WTC11 (cell line): Measurements from ENCODE around the gene RNASET2. TPM values are rescaled to one million over a fixed set of nuclear protein-coding genes. Genes with fewer than 3 reads are reported as not detected.

Source experiments
- ATAC-seq: fragments of 200-7000 bp; cut with Tn5 transposase; 2 replicates; pipeline ENCODE4 v1.10.0; 2021; ENCODE audit warnings: mild to moderate bottlenecking, moderate library complexity
- CTCF ChIA-PET: fragments of 300-600 bp; sonication (Branson Sonifier 250); formaldehyde crosslinking; loops from one replicate; lab custom pipeline; 2021; ENCODE audit warnings: antibody characterized with exemption; lab: Charles Lee
- POLR2A ChIA-PET: fragments of 350-600 bp; sonication (Branson Sonifier 250); formaldehyde crosslinking; loops from one replicate; lab custom pipeline; 2021; ENCODE audit warnings: antibody characterized with exemption; lab: Charles Lee
- DNase-seq: peaks from one replicate; pipeline ENCODE4 v3.0.0; 2021; ENCODE audit warnings: low spot score
- H3K27ac Mint-ChIP-seq: 2 replicates; pipeline ENCODE4 v1.8.0; 2021; ENCODE audit warnings: mixed read lengths
- H3K27me3 Mint-ChIP-seq: 2 replicates; pipeline ENCODE4 v1.8.0; 2021; ENCODE audit warnings: low read depth, mild to moderate bottlenecking, moderate library complexity, mixed read lengths
- H3K36me3 Mint-ChIP-seq: 2 replicates; pipeline ENCODE4 v1.8.0; 2021; ENCODE audit warnings: mixed read lengths
- H3K4me1 Mint-ChIP-seq: 2 replicates; pipeline ENCODE4 v1.8.0; 2022; ENCODE audit warnings: mixed read lengths
- H3K4me3 Mint-ChIP-seq: 2 replicates; pipeline ENCODE4 v1.8.0; 2021; ENCODE audit warnings: mild to moderate bottlenecking, moderate library complexity, mixed read lengths
- H3K9me3 Mint-ChIP-seq: 2 replicates; pipeline ENCODE4 v1.8.0; 2021; ENCODE audit warnings: mixed read lengths
- CREM ChIP-seq: sonication (generic); formaldehyde crosslinking; IDR thresholded peaks from 2 replicates; pipeline ENCODE4 v1.8.1; 2022; ENCODE audit warnings: mild to moderate bottlenecking, missing genetic modification reagents, moderate library complexity
- KAT7 ChIP-seq: sonication (generic); formaldehyde crosslinking; IDR thresholded peaks from 2 replicates; pipeline ENCODE4 v1.8.1; 2023; ENCODE audit warnings: missing genetic modification reagents, mild to moderate bottlenecking, borderline replicate concordance
- NFE2L1 ChIP-seq: sonication (generic); formaldehyde crosslinking; IDR thresholded peaks from 2 replicates; pipeline ENCODE4 v1.8.1; 2023; ENCODE audit warnings: missing genetic modification reagents
- ZNF219 ChIP-seq: sonication (generic); formaldehyde crosslinking; IDR thresholded peaks from 2 replicates; pipeline ENCODE4 v1.8.0; 2023; ENCODE audit warnings: missing genetic modification reagents, mild to moderate bottlenecking, borderline replicate concordance
- total RNA-seq: library from RNA; stranded (reverse); gene quantifications from 3 replicates; pipeline ENCODE4 v1.2.3, GENCODE V29; 2021
- TF ChIP-seq, protein P1 (sequence below): fragments of 250-450 bp; sonication (Bioruptor Pico); conservative IDR thresholded peaks from 2 replicates; pipeline ENCODE4 v1.9.0; 2021; ENCODE audit warnings: mild to moderate bottlenecking
- TF ChIP-seq, protein P2 (sequence below): sonication (generic); formaldehyde crosslinking; conservative IDR thresholded peaks from 2 replicates; pipeline ENCODE4 v1.8.1; 2023; ENCODE audit warnings: mild to moderate bottlenecking, low read depth, missing genetic modification reagents, moderate library complexity
- TF ChIP-seq, protein P3 (sequence below): sonication (generic); formaldehyde crosslinking; IDR thresholded peaks from 2 replicates; pipeline ENCODE4 v1.8.0; 2022; ENCODE audit warnings: mild to moderate bottlenecking, missing genetic modification reagents
- TF ChIP-seq, protein P4 (sequence below): sonication (generic); formaldehyde crosslinking; IDR thresholded peaks from 2 replicates; pipeline ENCODE4 v1.8.0; 2022; ENCODE audit warnings: mild to moderate bottlenecking, missing genetic modification reagents
- TF ChIP-seq, protein P5 (sequence below): sonication (generic); formaldehyde crosslinking; IDR thresholded peaks from 2 replicates; pipeline ENCODE4 v1.8.0; 2022; ENCODE audit warnings: mild to moderate bottlenecking, missing genetic modification reagents
- TF ChIP-seq, protein P6 (sequence below): sonication (generic); formaldehyde crosslinking; conservative IDR thresholded peaks from 2 replicates; pipeline ENCODE4 v1.8.1; 2022; ENCODE audit warnings: mild to moderate bottlenecking, missing genetic modification reagents
- TF ChIP-seq, protein P7 (sequence below): sonication (generic); formaldehyde crosslinking; IDR thresholded peaks from 2 replicates; pipeline ENCODE4 v1.8.0; 2022; ENCODE audit warnings: missing genetic modification reagents

The RNASET2 gene
- total RNA-seq, 1 experiment from 2014 or later: 35.6 TPM

DNA sequence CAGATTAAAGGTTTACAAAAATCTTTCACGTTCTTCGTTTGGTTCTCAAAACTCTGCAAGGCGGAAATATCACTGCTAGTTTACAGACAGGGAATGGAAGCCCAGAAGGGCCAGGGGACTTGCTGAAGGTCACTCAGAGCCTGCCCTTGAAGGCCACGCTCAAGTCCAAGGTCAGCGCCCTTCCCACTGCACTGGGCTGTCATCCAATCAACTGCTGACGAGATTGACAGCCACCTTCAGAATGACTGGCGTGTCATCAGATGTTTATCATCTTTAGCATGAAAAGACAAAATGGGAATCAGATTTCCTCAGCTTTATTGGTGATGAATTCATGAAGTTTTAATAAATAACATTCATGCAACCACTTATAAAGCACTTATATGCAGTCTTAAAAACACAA lies 16.5 kb downstream of the RNASET2 start (continued):
- TF ChIP-seq, protein P1, sequence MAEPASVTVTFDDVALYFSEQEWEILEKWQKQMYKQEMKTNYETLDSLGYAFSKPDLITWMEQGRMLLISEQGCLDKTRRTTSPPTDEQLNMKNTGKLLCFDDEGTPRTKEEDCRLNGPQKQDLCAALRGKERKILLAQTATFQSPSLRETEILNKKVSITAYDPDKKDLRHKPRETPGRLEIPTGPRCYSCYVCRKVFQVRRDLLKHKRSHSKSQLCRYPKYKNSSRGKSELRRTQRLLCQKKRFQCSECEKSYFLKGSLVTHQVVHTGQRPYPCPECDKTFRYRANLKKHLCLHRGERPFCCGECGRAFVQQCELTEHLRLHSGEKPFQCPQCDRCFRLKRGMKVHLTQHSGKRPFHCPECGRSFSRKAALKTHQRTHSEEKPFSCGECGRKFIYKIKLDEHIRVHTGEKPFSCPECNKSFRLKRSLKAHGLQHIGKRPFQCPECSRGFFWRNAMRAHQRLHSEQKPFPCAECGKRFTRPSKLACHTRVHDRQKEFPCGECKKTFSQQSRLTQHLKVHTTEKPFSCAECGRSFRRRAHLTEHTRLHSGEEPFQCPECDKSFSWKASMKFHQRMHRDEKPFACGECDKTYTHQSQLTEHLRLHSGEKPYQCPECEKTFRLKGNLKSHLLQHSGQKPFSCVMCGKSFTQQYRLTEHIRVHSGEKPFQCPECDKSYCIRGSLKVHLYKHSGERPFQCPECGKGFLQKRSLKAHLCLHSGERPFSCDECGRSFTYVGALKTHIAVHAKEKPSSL (CRISPR knock-in tag): no peak
- TF ChIP-seq NFE2L1 (CRISPR knock-in tag) (no peak), KAT7 (CRISPR knock-in tag) (no peak)
- TF ChIP-seq, protein P2, sequence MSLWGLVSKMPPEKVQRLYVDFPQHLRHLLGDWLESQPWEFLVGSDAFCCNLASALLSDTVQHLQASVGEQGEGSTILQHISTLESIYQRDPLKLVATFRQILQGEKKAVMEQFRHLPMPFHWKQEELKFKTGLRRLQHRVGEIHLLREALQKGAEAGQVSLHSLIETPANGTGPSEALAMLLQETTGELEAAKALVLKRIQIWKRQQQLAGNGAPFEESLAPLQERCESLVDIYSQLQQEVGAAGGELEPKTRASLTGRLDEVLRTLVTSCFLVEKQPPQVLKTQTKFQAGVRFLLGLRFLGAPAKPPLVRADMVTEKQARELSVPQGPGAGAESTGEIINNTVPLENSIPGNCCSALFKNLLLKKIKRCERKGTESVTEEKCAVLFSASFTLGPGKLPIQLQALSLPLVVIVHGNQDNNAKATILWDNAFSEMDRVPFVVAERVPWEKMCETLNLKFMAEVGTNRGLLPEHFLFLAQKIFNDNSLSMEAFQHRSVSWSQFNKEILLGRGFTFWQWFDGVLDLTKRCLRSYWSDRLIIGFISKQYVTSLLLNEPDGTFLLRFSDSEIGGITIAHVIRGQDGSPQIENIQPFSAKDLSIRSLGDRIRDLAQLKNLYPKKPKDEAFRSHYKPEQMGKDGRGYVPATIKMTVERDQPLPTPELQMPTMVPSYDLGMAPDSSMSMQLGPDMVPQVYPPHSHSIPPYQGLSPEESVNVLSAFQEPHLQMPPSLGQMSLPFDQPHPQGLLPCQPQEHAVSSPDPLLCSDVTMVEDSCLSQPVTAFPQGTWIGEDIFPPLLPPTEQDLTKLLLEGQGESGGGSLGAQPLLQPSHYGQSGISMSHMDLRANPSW (CRISPR knock-in tag): no peak
- TF ChIP-seq, protein P3, sequence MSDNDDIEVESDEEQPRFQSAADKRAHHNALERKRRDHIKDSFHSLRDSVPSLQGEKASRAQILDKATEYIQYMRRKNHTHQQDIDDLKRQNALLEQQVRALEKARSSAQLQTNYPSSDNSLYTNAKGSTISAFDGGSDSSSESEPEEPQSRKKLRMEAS (CRISPR knock-in tag): no peak
- TF ChIP-seq, protein P4, sequence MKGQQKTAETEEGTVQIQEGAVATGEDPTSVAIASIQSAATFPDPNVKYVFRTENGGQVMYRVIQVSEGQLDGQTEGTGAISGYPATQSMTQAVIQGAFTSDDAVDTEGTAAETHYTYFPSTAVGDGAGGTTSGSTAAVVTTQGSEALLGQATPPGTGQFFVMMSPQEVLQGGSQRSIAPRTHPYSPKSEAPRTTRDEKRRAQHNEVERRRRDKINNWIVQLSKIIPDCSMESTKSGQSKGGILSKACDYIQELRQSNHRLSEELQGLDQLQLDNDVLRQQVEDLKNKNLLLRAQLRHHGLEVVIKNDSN (CRISPR knock-in tag): no peak

DNA sequence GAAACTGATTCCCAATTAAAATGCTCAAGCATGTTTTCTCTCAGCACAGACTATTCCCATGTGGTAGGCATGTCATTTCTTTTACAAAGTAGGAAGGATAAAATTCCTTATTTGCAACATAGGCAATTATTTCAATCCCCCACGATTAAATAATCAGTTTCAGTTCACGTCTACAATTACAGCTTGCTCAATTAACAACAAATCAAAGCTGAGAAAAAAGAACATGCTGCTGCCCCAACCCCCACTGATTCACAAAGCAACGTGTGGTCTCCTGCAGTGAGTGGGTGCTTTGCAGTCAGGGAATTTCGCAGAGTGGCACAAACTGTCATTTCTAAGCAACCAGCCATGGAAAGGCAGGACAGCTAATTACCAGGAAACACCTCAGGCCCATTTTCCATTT lies 17.0 kb downstream of the RNASET2 start:
- peaks cover 18% of the 10 kb centered on the region for H3K36me3 Mint-ChIP-seq
- H3K27me3 Mint-ChIP-seq: no peaks in the 10 kb centered on the region
- DNase-seq: no peak
- ATAC-seq: no peak
- no peak overlapping the region for H3K4me3 Mint-ChIP-seq
- TF ChIP-seq ZNF219 (CRISPR knock-in tag) (no peak), CREM (CRISPR knock-in tag) (no peak)
- TF ChIP-seq, protein P4 (CRISPR knock-in tag): no peak
- ChIA-PET CTCF (no interaction called here), POLR2A (no interaction called here)
- H3K27ac Mint-ChIP-seq: no peak overlapping the region
- peaks cover 9% of the 10 kb centered on the region for H3K4me1 Mint-ChIP-seq
- H3K9me3 Mint-ChIP-seq: no peaks in the 10 kb centered on the region

DNA sequence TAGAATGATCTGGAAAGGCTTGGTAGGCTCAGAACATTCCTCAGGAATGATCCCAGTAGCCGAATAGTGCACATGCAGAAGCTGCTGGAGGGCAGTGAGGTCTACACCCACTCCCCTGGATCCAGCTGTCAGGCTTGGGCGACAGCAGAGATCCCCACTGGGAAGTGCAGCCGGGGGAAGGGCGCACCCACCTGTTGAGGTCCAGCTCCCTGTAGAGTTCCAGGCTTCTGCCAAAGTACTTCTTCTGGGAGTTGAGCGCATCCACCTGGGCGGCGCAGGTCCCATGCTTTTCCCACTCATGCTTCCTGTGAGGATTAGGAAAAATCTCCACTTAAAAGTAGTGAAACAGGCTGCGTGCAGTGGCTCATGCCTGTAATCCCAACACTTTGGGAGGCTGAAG lies 17.6 kb downstream of the RNASET2 start:
- CTCF ChIA-PET: no interaction called here
- TF ChIP-seq, protein P5, sequence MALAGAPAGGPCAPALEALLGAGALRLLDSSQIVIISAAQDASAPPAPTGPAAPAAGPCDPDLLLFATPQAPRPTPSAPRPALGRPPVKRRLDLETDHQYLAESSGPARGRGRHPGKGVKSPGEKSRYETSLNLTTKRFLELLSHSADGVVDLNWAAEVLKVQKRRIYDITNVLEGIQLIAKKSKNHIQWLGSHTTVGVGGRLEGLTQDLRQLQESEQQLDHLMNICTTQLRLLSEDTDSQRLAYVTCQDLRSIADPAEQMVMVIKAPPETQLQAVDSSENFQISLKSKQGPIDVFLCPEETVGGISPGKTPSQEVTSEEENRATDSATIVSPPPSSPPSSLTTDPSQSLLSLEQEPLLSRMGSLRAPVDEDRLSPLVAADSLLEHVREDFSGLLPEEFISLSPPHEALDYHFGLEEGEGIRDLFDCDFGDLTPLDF (CRISPR knock-in tag): no peak
- TF ChIP-seq, protein P6, sequence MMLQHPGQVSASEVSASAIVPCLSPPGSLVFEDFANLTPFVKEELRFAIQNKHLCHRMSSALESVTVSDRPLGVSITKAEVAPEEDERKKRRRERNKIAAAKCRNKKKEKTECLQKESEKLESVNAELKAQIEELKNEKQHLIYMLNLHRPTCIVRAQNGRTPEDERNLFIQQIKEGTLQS (CRISPR knock-in tag): no peak
- TF ChIP-seq, protein P7, sequence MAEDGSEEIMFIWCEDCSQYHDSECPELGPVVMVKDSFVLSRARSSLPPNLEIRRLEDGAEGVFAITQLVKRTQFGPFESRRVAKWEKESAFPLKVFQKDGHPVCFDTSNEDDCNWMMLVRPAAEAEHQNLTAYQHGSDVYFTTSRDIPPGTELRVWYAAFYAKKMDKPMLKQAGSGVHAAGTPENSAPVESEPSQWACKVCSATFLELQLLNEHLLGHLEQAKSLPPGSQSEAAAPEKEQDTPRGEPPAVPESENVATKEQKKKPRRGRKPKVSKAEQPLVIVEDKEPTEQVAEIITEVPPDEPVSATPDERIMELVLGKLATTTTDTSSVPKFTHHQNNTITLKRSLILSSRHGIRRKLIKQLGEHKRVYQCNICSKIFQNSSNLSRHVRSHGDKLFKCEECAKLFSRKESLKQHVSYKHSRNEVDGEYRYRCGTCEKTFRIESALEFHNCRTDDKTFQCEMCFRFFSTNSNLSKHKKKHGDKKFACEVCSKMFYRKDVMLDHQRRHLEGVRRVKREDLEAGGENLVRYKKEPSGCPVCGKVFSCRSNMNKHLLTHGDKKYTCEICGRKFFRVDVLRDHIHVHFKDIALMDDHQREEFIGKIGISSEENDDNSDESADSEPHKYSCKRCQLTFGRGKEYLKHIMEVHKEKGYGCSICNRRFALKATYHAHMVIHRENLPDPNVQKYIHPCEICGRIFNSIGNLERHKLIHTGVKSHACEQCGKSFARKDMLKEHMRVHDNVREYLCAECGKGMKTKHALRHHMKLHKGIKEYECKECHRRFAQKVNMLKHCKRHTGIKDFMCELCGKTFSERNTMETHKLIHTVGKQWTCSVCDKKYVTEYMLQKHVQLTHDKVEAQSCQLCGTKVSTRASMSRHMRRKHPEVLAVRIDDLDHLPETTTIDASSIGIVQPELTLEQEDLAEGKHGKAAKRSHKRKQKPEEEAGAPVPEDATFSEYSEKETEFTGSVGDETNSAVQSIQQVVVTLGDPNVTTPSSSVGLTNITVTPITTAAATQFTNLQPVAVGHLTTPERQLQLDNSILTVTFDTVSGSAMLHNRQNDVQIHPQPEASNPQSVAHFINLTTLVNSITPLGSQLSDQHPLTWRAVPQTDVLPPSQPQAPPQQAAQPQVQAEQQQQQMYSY: no peak
- H3K4me3 Mint-ChIP-seq: no peak overlapping the region
- no peak for DNase-seq
- no peak for ATAC-seq
- H3K27ac Mint-ChIP-seq: no peak overlapping the region
- no peaks in the 10 kb centered on the region for H3K27me3 Mint-ChIP-seq
- POLR2A ChIA-PET: no interaction called here
- peaks cover 18% of the 10 kb centered on the region for H3K36me3 Mint-ChIP-seq
- H3K9me3 Mint-ChIP-seq: no peaks in the 10 kb centered on the region
- H3K4me1 Mint-ChIP-seq: peaks cover 9% of the 10 kb centered on the region
